Measurements from ENCODE around the gene C3orf18.
A peak's percentile ranks its signal among the peaks of the same experiment; 100 is the strongest.

Gene C3orf18

GRCh38 chr3:50567386-50568167 is at the start of gene C3orf18:
Gene C3orf18 (minus strand): TSS chr3:50567747. CDS start chr3:50565699, 2,048 bp downstream.
- peak; percentile 75 for DNase-seq

- peak; percentile 85 for DNase-seq
Measured at GRCh38 chr3:50616770-50617095, 49.2 kb upstream of the C3orf18 start.

DNA sequence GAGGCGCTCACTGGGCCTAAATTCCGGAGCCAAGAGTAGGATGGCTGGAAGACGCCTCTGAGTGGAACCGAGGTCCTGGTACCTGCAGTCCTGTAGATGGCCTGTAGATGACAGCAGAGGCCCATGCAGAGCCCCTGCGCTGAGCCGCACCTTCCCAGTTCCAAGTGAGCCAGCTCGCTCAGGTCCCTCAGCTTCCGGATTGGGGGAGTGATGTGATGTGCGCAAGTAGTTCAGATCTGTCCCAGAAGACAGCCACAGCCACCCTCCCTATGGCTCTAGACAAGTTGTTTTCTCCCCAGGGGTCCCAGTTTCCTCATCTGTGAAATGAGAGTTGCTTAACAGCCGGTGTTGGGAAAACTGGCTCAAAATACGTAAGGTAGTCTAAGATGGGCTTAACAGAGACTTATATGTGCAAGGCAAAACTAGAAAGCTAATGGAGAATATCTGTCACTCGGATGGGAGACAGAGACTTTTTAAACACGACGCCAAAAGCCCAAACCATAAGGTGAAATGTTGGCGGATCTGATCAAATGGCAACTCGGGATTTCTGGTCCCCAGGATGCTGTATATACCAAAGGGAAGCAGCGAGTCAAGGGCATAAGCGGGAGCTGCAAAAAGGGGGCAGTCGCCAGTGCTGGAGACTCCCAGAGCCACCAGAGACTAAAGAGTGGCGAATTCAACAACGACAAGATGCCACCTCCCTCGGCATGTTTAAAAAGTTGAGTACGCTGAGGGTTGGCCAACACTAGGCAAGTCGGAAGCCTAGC is 48.6 kb upstream of the C3orf18 start:
- peak; percentile 75 for DNase-seq

DNA sequence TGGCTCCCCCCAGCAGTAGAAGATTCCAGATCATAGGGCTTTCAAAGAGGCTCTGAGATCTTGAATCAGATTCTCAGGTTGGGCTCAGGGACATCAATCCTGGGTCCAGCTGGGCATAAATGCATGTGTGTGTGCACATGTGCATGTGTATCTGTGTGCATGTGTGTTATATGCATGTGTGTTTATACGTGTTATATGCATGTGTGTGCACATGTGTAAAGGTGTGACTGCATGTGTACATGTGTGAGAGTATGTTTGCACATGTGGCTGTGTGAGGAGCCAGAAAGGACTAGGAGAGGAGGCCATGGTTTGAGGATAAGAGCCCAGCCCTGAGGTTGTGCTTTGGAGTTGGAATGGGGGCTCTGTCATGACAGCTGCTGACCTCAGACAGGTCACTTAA is 47.6 kb upstream of the C3orf18 start:
- no peak for DNase-seq

DNA sequence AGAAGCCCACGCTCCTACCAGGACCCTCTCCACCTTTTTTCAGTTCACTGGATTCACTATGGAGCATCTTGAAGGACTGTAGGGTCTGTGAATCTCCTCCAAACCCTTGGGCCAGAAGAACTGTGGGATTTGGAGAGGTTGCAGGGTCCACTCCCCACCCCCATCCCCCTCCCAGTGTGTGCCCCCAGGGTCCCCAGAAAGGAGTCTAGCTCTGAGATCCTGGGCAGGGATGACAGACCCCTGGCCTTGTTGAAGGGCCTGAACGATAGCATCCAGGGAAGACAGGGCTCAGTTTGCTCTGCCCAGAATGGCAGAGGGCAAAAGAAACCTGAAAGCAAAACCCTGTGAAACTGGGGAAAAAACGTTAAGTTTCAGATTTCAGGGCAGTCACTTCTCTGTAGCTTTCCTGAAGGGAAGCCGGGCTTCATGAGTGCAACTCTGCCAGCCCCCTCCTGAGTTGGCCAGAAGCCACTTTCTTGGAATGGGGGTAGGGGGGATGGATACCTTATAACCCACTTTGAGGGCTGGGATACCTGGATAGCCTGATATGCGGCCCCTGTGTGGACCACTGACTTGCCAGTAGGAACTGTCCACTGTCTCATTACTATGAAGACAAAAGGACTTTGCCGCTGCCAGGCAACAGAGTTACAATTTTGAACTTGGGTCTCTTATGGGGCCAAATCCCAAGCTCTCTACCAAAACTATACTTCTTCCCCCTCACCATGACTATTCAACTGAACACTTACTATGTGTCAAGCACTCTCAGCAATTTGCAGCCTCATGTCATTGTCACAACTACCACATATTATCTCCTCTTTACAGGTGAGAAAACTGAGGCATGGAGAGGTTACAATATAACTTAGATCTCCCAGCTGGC is 45.7 kb upstream of the C3orf18 start:
- no peak for DNase-seq

GRCh38 chr3:50612234-50612882 is 44.8 kb upstream of the C3orf18 start:
- DNase-seq = no peak

GRCh38 chr3:50611464-50612233 is 44.1 kb upstream of the C3orf18 start, which contains the start of gene CISH:
Gene CISH (minus strand): TSS chr3:50611774. CDS start chr3:50611650, 124 bp downstream.
- DNase-seq = peak; percentile 93

DNA sequence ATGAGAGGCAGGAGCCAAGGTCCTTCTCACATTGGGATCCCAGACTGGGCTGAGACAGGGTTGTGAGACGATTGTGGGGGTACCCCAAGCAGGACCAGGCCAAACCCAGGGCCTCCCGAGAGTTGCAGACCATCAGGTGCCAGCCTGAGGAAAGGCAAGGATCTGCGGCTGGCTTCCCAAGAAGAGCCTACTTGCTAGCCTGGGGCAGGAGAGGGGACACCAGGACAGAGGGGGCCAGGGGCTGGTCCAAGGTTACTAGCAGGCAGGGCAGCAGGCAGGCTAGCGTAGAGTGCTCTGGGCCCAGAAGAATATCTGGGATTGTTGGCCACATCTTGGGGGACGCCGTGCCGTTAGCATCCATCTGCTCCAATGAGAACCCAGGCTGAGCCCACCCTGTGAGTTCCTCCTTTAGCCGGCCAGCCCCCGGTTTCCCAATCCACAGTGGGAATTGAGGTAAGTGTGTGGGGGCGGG is 43.5 kb upstream of the C3orf18 start:
- DNase-seq = no peak

GRCh38 chr3:50610181-50610971 is 42.8 kb upstream of the C3orf18 start:
- DNase-seq = no peak

GRCh38 chr3:50609763-50610085 is 42.2 kb upstream of the C3orf18 start:
- DNase-seq = no peak

DNA sequence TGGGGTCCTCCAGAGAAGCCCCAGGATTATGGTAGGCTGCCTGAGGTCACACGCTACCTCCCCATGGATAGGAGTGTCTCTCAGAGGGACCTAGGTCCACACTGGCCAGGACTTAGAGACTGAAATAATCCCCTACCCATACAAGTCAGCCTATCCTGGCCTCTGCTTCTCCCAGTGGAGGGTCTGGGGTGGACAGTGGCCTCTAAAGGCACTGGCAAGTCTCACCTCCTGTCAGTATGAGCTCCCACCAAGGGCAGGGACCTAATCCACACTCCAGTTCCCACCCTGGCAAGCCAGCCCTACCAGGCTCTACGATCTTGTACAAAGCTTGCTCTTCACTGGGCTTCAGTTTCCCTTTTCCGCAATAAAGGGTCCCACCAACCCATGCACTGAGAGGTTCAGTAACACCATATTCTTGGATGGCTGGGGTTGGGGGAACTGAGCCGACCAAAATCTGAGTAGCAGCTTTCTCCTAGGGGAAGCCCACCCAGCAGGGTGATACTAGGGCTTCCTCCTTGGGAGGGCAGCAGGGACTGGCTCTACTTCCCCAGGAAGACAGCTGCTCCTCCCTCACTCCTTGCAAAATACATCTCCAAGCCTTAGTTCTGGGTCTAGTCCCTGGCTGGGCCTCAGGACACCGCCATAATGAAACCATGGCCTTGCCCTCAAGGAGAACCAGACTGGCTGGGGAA is 41.7 kb upstream of the C3orf18 start:
- no peak for DNase-seq

- no peak for DNase-seq
Measured at GRCh38 chr3:50608278-50608677, 40.7 kb upstream of the C3orf18 start.

DNA sequence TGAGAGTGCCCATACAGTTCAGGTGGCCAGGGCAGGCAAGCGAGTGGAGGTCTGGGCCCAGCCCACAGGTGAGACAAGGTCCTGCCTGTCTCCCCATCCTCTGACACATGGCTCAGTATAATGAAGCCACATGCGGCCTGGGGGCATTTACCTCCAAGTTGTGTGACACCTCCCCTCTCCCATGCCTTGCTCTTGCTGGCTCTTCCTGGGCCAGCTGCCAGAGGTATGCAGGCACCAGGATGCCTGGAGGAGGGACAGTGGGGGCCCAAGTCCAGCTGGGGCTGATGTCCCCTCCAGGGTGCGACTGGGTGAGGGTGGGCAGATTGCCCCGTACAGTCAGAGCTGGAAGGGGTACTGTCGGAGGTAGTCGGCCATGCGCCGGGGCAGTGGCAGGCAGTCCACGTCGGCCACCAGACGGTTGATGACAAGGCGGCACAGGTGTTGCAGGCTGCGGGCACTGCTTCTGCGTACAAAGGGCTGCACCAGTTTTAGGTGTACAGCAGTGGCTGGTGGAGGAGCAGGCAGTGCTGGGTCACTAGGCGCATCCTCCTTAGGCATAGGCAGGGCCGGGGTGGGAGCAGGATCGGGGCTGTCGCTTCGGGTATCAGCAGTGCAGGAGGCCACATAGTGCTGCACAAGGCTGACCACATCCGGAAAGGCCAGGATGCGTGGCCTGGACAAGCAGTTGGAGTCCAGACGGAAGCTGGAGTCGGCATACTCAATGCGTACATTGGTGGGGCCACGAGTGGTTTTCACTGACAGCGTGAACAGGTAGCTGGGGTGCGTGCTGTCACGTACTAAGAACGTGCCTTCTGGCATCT is 39.9 kb upstream of the C3orf18 start:
- no peak for DNase-seq

GRCh38 chr3:50606596-50606995 is 39.0 kb upstream of the C3orf18 start:
- no peak for DNase-seq

GRCh38 chr3:50605901-50606326 is 38.4 kb upstream of the C3orf18 start:
- no peak for DNase-seq

DNA sequence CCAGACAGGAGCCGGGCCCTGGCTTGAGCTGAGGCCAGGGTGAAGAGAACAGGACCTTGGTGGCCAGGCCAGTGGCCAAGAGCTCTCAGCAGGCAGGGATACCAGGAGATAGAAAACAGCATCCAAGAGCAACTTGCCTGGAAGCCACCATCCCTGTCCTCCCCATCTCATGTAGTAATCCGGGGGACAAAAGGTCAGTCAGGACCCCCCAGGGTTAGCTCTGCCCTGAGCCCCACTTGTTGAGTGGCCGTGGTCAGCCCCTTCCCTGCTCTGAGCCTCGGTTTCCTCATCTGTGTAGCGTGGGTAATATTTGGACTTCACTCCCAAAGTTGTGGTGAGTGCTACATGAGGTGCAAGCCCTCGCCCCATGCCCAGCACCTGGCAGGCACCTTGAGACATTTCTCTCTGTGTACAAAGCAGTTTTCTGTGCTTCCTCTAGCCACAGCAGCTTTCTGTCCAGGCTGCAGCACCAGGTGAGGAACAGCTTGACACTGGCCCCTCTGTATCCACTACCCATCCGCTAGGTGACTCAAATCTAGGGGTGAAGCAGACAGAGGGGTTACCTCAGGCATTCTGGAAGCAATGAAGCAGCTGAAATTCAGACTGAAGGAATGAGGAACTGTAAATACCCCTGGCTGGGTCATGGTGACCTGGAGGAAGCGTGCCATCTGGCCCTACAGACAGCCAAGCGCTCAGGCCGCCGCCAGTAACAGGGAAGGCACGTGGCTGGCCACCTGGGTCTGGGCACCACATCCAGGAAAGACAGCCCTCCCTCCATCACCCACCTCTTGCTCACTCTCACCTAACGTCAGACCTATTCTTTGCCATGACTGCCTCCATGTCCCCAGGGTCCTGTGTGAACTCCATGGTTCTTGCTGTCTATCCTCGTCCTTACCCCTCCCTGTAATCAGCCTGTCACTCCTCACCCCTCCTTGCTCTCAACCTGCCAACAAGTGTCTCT is 37.4 kb upstream of the C3orf18 start:
- no peak for DNase-seq

- no peak for DNase-seq
Measured at GRCh38 chr3:50604110-50604621, 36.6 kb upstream of the C3orf18 start.
